ENCODE results near the gene DHRS7C.

DHRS7C gene

GRCh38 chr17:9790889-9791876 lies at the start of gene DHRS7C:
Gene DHRS7C (minus strand): TSS chr17:9791592. CDS start chr17:9791284, 308 bp downstream.
- peak; percentile 20 for DNase-seq

- no peak for DNase-seq
These were observed 48.0 kb upstream of the DHRS7C start for GRCh38 chr17:9839433-9839832.

- DNase-seq: no peak
These were observed 46.4 kb upstream of the DHRS7C start for GRCh38 chr17:9837551-9838471.

- DNase-seq: no peak
These were observed 42.5 kb upstream of the DHRS7C start for GRCh38 chr17:9833922-9834321.

- DNase-seq: no peak
These were observed 39.3 kb upstream of the DHRS7C start for GRCh38 chr17:9830711-9831110.

GRCh38 chr17:9829343-9829742 lies 38.0 kb upstream of the DHRS7C start:
- DNase-seq: no peak

- no peak for DNase-seq
These were observed 37.2 kb upstream of the DHRS7C start for GRCh38 chr17:9828296-9829295.

GRCh38 chr17:9825641-9826150 lies 34.3 kb upstream of the DHRS7C start, which contains the start of gene GLP2R:
Gene GLP2R (plus strand): TSS chr17:9825924. CDS start chr17:9826064, 140 bp downstream.
- no peak for DNase-seq

- no peak for DNase-seq
These were observed 33.5 kb upstream of the DHRS7C start for GRCh38 chr17:9824797-9825338.

GRCh38 chr17:9824094-9824493 lies 32.7 kb upstream of the DHRS7C start:
- DNase-seq: no peak

- no peak for DNase-seq
These were observed 30.5 kb upstream of the DHRS7C start, which contains the start of gene GSG1L2 for GRCh38 chr17:9821921-9822320. Gene GSG1L2 (minus strand): TSS chr17:9822079. CDS start chr17:9822071, 8 bp downstream.

GRCh38 chr17:9820448-9820847 lies 29.1 kb upstream of the DHRS7C start:
- DNase-seq: no peak

- DNase-seq: no peak
These were observed 27.4 kb upstream of the DHRS7C start for GRCh38 chr17:9818760-9819159.

GRCh38 chr17:9817086-9817485 lies 25.7 kb upstream of the DHRS7C start:
- peak; percentile 70 for DNase-seq

- DNase-seq: no peak
These were observed 25.1 kb upstream of the DHRS7C start for GRCh38 chr17:9816472-9816871.

GRCh38 chr17:9814337-9814945 lies 23.0 kb upstream of the DHRS7C start:
- peak; percentile 5 for DNase-seq

- DNase-seq: peak; percentile 3
These were observed 21.8 kb upstream of the DHRS7C start for GRCh38 chr17:9813166-9813565.

- no peak for DNase-seq
These were observed 20.1 kb upstream of the DHRS7C start for GRCh38 chr17:9811537-9811936.

GRCh38 chr17:9811086-9811485 lies 19.7 kb upstream of the DHRS7C start:
- DNase-seq: no peak

- no peak for DNase-seq
These were observed 18.9 kb upstream of the DHRS7C start for GRCh38 chr17:9810100-9810949.

Data from eye (tissue), 1 donor.